Measurements from ENCODE around the gene LAYN. TPM values are rescaled to one million over a fixed set of nuclear protein-coding genes. Genes with fewer than 3 reads are reported as not detected.

The LAYN gene
- total and polyA plus RNA-seq, 3 donors from 2014 or later: 7.0 to 9.5 (median 8.7) TPM

GRCh38 chr11:111502611-111503010 is 37.9 kb upstream of the LAYN start:
- no peaks in the 10 kb centered on the region for H3K9me3 ChIP-seq
- H3K4me3 ChIP-seq: no peak overlapping the region
- H3K27ac ChIP-seq: no peak overlapping the region
- no peak for DNase-seq
- no peaks in the 10 kb centered on the region for H3K4me1 ChIP-seq
- 75 to 82% methylated on average over 1 of the region's 1 CpG for WGBS, 2 donors
- TF ChIP-seq POLR2A (IDR thresholded peaks at IDR 0.05): no peak
- no peak for TF ChIP-seq CTCF (IDR thresholded peaks at IDR 0.05)
- no peaks in the 10 kb centered on the region for H3K36me3 ChIP-seq (ENCODE audit: low read depth, missing control alignments)
- intact Hi-C loops (cut with DNase I; ENCODE audit: low total_unique reads): no loop called here
- no peaks in the 10 kb centered on the region for H3K27me3 ChIP-seq

- 80 to 83% methylated on average over 1 of the region's 1 CpG for WGBS, 2 donors
- no peak for DNase-seq
- H3K27ac ChIP-seq: no peak overlapping the region
- intact Hi-C loops (cut with DNase I; ENCODE audit: low total_unique reads): no loop called here
- TF ChIP-seq CTCF (IDR thresholded peaks at IDR 0.05): no peak
- no peak for TF ChIP-seq POLR2A (IDR thresholded peaks at IDR 0.05)
- H3K4me3 ChIP-seq: no peak overlapping the region
- no peaks in the 10 kb centered on the region for H3K27me3 ChIP-seq
- no peaks in the 10 kb centered on the region for H3K9me3 ChIP-seq
- H3K36me3 ChIP-seq (ENCODE audit: low read depth, missing control alignments): no peaks in the 10 kb centered on the region
- no peaks in the 10 kb centered on the region for H3K4me1 ChIP-seq
Observed at GRCh38 chr11:111510311-111510710, 30.2 kb upstream of the LAYN start.

DNA sequence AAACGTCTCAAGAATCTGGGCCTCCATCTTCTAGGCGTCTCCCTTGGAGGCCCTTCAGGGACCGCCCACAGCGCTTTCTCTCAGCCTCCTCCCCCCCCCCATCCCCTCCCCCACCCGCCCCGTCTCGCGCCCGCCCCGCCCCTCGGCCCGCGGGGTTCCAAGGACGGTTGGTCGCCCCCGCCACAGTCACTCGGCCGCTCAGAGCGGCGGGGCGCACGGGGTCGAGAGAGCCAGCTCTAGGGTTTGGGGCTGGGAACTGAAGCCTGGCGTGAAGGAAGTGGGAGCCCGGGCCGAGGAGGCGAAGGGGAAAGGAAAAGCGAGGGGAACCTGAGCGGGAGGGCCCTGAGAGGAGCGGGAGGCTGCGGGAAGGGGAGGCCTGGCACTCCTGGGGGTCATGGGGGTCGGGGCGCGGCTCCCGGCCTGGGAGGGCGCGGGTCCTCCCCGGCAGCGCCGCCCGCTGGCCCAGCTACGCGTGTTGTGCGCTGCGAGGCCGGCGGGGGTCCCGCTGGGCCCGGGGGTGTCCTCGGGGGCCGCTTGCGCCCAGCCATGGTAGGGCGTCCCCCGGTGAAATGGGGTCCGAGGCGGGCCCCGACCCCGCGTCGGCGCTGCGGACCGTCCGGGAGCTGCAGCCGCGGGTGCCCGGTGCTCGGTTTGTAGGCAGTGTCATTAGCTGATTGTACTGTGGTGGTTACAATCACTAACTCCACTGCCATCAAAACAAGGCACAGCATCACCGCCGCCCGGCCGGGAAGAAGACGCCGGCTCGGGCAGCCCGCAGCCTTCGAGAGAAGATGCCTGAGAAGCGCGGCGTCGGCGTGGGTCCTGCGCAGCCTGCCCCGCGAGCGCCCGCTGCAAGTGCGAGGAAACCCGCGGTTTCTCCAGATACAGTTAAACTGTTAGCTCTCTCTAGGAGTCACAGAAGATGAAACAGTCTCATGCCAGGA is 28.0 kb upstream of the LAYN start, which contains the start of gene BTG4:
Gene BTG4 (minus strand): TSS at position 91 of the 944 bp plus-strand sequence. CDS start 13,610 bp downstream, outside the sequence.
- TF ChIP-seq POLR2A (IDR thresholded peaks at IDR 0.05) (no peak), CTCF (IDR thresholded peaks at IDR 0.05) (no peak)
- Histone ChIP-seq H3K27me3 (no peaks in the 10 kb centered on the region), H3K4me3 (peak within 1 kb of the TSS; percentile 46 to 64), H3K4me1 (no peaks in the 10 kb centered on the region), H3K36me3 (ENCODE audit: low read depth, missing control alignments) (no peaks in the 10 kb centered on the region), H3K27ac (peak within 1 kb of the TSS; percentile 60 to 73), H3K9me3 (no peaks in the 10 kb centered on the region)
- 4 to 20% methylated on average over 4 to 89 of the region's 90 CpGs for WGBS, 2 donors
- peak; percentile 44 for DNase-seq
- intact Hi-C loops (cut with DNase I; ENCODE audit: low total_unique reads): no loop called here

DNA sequence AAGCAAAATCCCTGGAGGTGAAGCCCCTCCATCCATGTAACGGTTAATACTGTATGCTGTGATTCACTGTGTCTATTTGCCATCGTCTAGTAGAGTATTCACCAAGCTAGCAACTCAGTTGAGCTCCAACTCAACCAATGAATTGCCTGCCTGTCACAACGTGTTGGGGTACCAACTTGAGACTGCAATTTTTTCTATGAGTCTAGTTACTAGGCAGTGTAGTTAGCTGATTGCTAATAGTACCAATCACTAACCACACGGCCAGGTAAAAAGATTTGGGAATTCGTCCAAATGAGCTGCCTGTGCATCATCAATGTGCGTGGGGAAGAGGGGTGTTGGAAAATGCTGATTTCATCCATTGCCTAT is 27.3 kb upstream of the LAYN start:
- no peak for DNase-seq
- TF ChIP-seq CTCF (IDR thresholded peaks at IDR 0.05) (no peak), POLR2A (IDR thresholded peaks at IDR 0.05) (no peak)
- Histone ChIP-seq H3K4me3 (peak overlapping the region; percentile 46 to 64), H3K27ac (peak overlapping the region in 1 of 2 donors; percentile 60), H3K4me1 (no peaks in the 10 kb centered on the region), H3K9me3 (no peaks in the 10 kb centered on the region), H3K36me3 (ENCODE audit: low read depth, missing control alignments) (no peaks in the 10 kb centered on the region), H3K27me3 (no peaks in the 10 kb centered on the region)
- intact Hi-C loops (cut with DNase I; ENCODE audit: low total_unique reads): no loop called here
- WGBS, 2 donors: 30 to 33% methylated on average over 6 of the region's 6 CpGs
